ENCODE data around the gene MKNK2.

Gene MKNK2

GRCh38 chr19:2040647-2041432, 10.2 kb downstream of the MKNK2 start:
- no peak for TF ChIP-seq CTCF (conservative IDR thresholded peaks at IDR 0.05; ENCODE audit: low read depth, low read length)
- no peak overlapping the region for H3K4me3 ChIP-seq (ENCODE audit: low read depth, low read length)
- no peak for DNase-seq (ENCODE audit: low read depth)

GRCh38 chr19:2039959-2040646, 10.9 kb downstream of the MKNK2 start:
- no peak for DNase-seq (ENCODE audit: low read depth)
- no peak for TF ChIP-seq CTCF (conservative IDR thresholded peaks at IDR 0.05; ENCODE audit: low read depth, low read length)
- H3K4me3 ChIP-seq (ENCODE audit: low read depth, low read length) = no peak overlapping the region

GRCh38 chr19:2039089-2039958, 11.7 kb downstream of the MKNK2 start:
- TF ChIP-seq CTCF (conservative IDR thresholded peaks at IDR 0.05; ENCODE audit: low read depth, low read length) = no peak
- no peak overlapping the region for H3K4me3 ChIP-seq (ENCODE audit: low read depth, low read length)
- DNase-seq (ENCODE audit: low read depth) = no peak

GRCh38 chr19:2038284-2039088, 12.6 kb downstream of the MKNK2 start:
- H3K4me3 ChIP-seq (ENCODE audit: low read depth, low read length) = no peak overlapping the region
- TF ChIP-seq CTCF (conservative IDR thresholded peaks at IDR 0.05; ENCODE audit: low read depth, low read length) = no peak
- DNase-seq (ENCODE audit: low read depth) = no peak

- H3K4me3 ChIP-seq (ENCODE audit: low read depth, low read length) = no peak overlapping the region
- no peak for TF ChIP-seq CTCF (conservative IDR thresholded peaks at IDR 0.05; ENCODE audit: low read depth, low read length)
- no peak for DNase-seq (ENCODE audit: low read depth)
Observed at GRCh38 chr19:2037651-2038255, 13.3 kb downstream of the MKNK2 start.

- TF ChIP-seq CTCF (conservative IDR thresholded peaks at IDR 0.05; ENCODE audit: low read depth, low read length) = no peak
- H3K4me3 ChIP-seq (ENCODE audit: low read depth, low read length) = no peak overlapping the region
Observed at GRCh38 chr19:2036424-2036823, 14.6 kb downstream of the MKNK2 start.

More at GRCh38 chr19:2036424-2036823, 14.6 kb downstream of the MKNK2 start:
- DNase-seq (ENCODE audit: low read depth) = no peak
